Activated CD8-positive, alpha-beta memory T cell treated with anti-CD3 and anti-CD28 coated beads for 1 hour (primary cell): ENCODE measurements around the gene ATP5MC2.
"Not testable (repeated sequence)": the region's sequence is repeated elsewhere in the genome, so short reads cannot be mapped to it uniquely, and the experiment has no call there.

Experiments used
- DNase-seq, 2 donors: peaks; one replicate each; pipeline ENCODE4 v3.0.0-alpha.2; 2020; ENCODE audit warnings: low read depth in 1 of 2; ENCODE audit errors: extremely low read depth in 1 of 2

ATP5MC2 gene

DNA sequence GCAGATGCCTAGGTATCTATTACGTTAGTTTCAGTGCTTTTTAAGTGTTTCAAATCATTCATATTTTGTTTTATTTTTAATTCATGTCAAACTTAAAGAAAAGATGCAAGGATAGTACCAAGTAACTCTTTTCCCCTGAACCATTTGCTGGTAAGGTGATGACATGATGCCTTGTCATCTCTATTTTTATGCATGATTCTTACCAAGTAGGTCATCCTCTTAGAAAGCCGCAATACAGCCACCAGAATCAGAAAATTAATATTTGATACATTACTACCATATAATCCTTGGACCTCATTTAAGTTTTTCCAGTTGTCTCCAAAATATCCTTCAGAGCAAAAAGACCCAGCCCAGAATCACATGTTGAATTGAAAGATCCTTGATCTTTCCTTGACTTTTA, 22.3 kb downstream of the ATP5MC2 start:
- DNase-seq, result no peak

DNA sequence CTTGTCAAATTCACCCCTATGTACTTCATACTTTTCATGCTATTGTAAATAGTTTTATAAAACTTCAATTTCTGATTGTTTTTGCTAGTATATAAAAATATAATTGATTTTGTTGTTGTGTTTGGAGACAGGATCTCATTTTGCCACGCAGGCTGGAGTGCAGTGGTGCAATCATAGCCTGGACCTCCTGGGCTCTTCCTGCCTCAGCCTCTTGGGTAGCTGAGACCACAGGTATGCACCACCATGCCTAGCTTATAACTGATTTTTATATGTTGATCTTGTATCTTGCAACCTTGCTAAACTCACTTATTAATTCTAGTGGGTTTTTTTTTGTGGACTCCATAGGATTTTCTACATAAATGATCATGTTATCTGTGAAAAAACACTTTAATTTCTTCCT, 23.5 kb downstream of the ATP5MC2 start:
- DNase-seq, result no peak

GRCh38 chr12:53651737-53652136, 24.1 kb downstream of the ATP5MC2 start:
- DNase-seq, result no peak

- not testable (repeated sequence) for DNase-seq
Observed at GRCh38 chr12:53646300-53646699, 29.6 kb downstream of the ATP5MC2 start.

- DNase-seq, result no peak
Observed at GRCh38 chr12:53645165-53645564, 30.7 kb downstream of the ATP5MC2 start.

- no peak for DNase-seq
Observed at GRCh38 chr12:53644133-53644532, 31.8 kb downstream of the ATP5MC2 start.

DNA sequence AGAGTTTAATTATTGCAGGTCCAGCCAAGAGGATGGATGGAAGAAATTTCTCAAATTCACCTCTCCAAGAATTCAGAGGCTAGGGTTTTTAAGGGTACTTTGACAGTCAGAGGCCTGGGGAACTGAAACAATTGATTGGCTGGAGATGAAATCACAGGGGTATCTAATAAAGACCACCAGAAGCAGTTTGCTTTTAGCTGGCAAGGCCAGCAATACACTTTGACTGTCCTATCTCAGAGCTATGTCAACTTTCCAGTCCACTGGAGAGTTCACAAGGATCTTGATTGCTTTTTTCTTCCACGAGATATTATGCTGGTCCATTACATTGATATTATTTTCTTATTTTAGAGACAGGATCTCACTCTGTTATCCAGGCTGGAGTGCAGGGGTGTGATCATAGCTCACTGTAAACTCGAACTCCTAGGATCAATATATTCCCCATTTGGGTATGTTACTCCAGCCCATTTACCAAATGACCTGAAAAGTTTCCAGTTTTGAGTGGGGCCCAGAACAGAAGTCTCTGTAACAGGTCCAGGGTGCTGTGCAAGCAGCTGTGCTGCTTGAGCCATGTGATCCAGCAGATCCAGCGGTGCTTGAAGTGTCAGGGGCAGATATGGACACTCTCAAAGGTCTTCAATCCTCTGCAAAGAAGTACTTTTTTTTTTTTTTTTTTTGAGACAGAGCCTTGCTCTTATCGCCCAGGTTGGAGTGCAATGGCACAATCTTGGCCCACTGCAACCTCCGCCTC, 32.5 kb downstream of the ATP5MC2 start:
- no peak for DNase-seq

GRCh38 chr12:53638057-53638456, 37.8 kb downstream of the ATP5MC2 start:
- no peak for DNase-seq

DNA sequence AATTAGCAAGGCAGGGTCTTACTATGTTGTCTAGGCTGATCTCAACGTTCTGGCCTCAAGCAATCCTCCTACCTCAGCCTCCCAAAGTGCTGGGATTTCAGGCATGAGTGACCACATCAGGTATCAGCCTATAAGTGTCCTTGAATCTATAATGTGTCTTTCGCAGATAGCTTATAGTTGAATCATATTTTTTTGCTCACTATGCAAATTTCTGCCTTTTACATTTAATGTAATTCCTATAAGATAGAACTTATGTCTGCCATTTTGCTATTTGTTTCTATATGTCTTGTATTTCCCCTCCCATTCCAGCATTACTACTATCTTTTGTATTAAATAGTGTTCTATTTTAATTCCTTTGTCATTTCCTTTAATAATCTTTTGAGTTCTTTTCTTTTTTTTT, 39.2 kb downstream of the ATP5MC2 start:
- DNase-seq, result no peak

- not testable (repeated sequence) for DNase-seq
Observed at GRCh38 chr12:53635708-53636107, 40.2 kb downstream of the ATP5MC2 start.

DNA sequence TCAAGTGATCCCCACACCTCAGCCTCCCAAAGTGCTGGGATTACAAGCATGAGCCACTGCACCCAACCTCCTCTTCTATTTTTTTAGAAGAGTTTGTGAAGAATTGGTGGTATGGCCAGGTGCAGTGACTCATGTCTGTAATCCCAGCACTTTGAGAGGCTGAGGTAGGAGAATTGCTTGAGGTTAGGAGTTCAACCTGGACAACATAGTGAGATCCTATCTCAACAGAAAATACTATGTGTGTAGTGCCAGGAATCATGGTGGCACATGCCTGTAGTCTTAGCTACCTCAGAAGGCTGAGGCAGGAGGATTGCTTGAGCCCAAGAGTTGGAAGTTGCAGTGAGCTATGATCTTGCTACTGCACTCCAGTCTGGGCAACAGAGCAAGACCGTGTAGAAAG, 44.2 kb downstream of the ATP5MC2 start:
- DNase-seq, result no peak

- no peak for DNase-seq
Observed at GRCh38 chr12:53627919-53628318, 48.0 kb downstream of the ATP5MC2 start.

DNA sequence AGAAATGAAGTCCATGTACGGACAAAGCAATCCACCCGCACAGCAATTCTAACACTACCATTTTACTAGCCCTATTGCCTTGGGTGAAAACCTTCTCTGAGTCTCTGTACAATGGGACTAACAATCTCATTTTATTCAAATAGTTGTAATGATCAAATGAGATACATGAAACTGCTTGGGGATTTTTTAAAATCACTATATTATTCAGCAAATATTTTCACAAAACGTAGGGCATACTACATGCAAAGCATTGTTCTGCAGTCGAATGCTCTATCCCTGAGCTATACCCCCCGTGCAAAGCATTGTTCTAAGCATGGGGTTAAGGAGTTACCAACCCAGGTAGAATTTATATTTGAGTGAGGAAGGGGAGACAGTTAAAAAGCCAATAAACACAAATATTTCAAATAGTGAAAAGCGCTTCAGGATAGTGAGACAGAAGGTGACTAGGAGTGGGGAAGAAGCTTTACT, 49.1 kb downstream of the ATP5MC2 start:
- no peak for DNase-seq

DNA sequence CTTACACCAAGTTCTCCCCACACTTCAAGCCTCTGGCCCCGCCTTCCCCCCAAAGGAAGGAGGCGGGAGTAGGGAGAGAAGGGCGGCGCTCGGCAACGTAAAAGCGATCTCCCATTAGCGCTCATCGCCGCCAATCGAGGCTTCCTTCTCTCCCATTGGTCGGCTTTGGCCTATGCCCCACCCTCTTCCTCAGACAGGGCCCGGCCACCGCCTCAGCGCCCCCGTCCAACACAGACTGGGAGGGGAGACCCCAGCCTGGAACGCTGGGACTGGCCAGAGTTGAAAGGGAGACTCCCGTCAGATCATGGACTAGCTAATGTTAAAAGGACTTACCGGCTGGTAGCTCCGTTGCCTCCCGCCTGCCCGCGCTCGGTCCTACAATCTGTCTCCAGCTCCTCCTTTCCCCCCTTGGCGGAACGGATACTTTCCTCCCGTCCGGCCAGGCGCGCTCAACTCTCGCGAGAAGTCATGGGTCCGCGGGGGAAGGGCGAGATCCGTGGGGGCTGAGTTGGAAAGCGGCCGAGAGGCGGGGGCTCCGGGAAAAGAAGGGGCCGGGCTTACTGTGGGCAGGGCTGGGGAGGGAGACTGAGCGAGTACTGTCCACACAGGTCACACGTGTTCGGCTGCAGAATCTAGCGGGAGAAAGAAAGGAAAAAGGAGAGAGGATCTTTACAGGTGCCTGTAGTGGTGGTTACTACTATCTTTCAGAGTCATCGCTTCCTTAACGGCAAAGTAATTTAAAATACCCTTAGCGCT, 49.8 kb downstream of the ATP5MC2 start, which contains the start of gene ATF7:
TSS of gene ATF7 (minus strand) at position 437 of the 756 bp plus-strand sequence. CDS start 25,382 bp downstream, outside the sequence.
- peak; percentile 97 for DNase-seq

DNA sequence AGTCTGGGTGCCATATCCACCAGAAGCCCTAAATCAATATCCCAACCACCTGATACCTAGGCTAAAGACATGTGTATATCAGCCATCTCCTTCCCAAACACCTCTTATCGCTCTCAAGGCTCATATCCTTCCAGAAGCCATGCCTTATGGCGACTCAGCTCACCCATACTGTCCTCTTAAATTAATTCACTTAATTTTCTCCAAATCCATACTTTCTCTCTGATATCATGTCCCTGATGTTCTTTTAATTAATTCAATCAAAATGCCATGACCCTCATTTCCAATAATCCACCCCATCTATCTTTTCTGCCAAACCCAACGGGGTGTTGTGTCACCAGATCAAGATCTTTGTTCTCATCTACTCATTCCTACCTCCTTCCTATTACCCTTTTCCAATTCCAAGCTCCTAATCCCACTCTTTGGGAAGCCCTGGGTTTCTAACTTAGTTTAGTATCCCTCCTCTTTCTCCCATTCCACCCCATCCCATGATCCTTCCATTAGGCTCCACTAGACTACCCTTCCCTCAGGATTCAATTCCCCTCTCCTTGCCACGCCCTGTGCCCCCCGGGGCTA, 50.4 kb downstream of the ATP5MC2 start:
- no peak for DNase-seq

GRCh38 chr12:53624956-53625355, 50.9 kb downstream of the ATP5MC2 start:
- no peak for DNase-seq

DNA sequence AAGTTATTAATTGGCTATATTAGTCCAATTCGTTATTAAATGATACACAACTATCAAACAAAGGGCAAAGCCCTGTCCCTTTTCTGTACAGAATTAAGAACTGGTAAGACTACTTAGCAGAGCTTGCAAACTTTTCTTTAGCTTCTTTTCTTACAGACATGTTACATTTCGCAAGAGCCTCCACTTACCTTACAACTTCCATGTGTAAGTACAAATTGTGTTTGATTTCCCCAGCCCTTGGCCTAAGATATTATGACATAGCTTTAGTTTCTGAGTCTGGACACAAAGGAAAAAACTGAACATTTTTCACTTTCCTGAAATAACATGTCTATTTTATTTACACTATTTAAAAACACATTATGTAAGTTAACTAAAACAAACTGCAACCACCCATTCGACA, 51.4 kb downstream of the ATP5MC2 start:
- no peak for DNase-seq

DNA sequence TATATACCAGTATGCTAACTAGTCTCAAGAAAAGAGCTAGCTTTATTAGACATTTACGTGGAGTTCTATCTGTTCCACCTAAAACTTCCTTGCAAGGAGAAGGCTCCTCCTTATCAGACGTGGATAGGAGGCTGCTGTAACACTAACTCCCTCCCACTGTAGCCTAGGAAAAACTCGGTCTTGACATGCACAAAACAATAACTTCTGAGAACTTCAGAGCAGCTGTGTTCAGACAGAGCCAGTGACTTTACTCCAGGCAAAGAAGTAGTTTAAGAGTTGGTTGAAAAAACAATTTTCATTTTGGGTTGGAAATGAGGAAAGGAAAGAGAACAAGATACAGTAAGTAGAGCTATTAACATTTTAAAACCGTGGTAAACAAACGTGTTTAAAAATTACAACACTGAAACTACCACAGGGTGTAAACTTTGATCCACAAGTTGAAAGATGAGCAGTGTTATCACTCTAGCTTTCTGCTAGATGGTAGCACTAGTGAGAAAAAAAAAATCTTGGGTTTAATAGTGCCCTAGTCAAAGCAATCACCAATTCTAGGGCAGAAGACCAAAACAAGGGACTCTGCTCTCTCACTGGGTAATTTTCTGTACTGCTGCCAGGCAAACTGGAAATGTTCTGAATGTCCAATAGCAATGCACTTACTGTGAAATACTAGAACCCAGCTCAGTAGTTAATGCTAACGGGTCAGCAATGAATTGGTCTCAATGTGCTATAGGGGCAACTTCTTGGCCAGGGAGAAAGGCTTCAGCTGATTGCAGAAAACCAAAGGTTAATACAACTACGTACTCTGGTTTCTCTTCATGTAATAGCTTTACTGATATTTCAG, 52.1 kb downstream of the ATP5MC2 start:
- no peak for DNase-seq

GRCh38 chr12:53622724-53623123, 53.2 kb downstream of the ATP5MC2 start:
- DNase-seq, result no peak

DNA sequence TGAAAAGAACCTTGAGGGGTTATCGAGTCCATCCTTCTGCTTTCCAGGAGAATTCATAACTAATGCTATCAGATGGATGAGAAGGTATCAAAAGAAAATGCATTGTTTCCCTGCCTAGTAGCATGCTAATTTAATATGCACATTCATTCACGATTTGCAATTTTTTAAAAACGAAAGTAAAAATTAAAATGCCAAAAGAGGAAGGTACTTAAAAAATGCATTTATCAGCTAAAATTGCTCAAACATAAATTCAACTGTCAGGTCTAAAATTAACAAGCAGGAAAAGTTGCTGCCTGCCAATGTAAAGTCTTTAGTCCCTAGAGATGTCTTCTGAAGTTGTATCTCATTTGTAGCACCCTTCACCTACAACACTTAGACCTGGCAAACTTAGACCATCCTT, 57.6 kb downstream of the ATP5MC2 start:
- DNase-seq, result no peak

DNA sequence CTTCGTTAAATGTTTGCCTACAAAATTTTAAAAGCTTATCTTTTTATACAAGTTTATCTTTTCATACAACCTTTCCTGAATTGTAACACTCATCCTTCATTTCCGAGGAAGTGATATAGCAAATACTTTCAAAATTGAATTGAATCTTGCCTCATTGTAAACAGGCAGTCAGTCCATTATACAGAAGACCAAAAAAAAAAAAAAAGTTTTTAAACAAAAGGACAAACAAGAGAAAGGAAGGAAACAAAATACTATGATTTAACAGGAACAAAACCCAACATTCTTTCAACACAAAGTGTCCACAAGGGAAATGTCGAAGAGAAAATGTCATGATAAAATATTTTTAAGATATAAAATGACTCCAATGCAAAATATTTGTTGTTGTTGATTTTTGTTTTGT, 58.2 kb downstream of the ATP5MC2 start:
- no peak for DNase-seq
